Sigmoid colon (tissue), 7 donors: ENCODE data around the gene CDK9. TPM values are rescaled to one million over a fixed set of nuclear protein-coding genes. Genes with fewer than 3 reads are reported as not detected.
A peak's percentile ranks its signal among the peaks of the same experiment; 100 is the strongest.

Source experiments
- DNase-seq: peaks from one replicate; pipeline ENCODE4 v3.0.0-alpha.2; 2019
- H3K27ac ChIP-seq, 4 donors: fragments of 200-600 bp; sonication (generic); one replicate each; pipeline ENCODE4 v1.5.1; 2016 to 2019; ENCODE audit warnings: mild to moderate bottlenecking in 1 of 4
- H3K27me3 ChIP-seq, 3 donors: fragments of 200-600 bp; sonication (generic); one replicate each; pipeline ENCODE4 v1.5.1; 2019; ENCODE audit warnings: mild to moderate bottlenecking in 1 of 3
- H3K36me3 ChIP-seq, 4 donors: fragments of 200-600 bp; sonication (generic); one replicate each; pipeline ENCODE4 v1.5.1; 2016 to 2019
- H3K4me1 ChIP-seq, 4 donors: fragments of 200-600 bp; sonication (generic); one replicate each; pipeline ENCODE4 v1.5.1; 2017 to 2019
- H3K4me3 ChIP-seq, 4 donors: fragments of 200-600 bp; sonication (generic); one replicate each; pipeline ENCODE4 v1.5.1; 2017 to 2019; ENCODE audit warnings: mild to moderate bottlenecking in 2 of 4, moderate library complexity in 1 of 4
- H3K9me3 ChIP-seq, 4 donors: fragments of 200-600 bp in 3 of 4; sonication (generic) in 3 of 4; one replicate each; pipeline versions ENCODE4 v1.5.1 to v1.6.1; 2013 to 2019
- CTCF ChIP-seq, 4 experiments: fragments of 450-650 bp in 3 of 4; fragments of 200-600 bp in 1 of 4; IDR thresholded peaks; one replicate each; pipeline ENCODE4 v1.5.1; 2016 to 2019; ENCODE audit warnings: antibody characterized with exemption in 4 of 4, mild to moderate bottlenecking in 3 of 4, moderate library complexity in 2 of 4
- EP300 ChIP-seq, 4 donors: sonication (generic); formaldehyde crosslinking; IDR thresholded peaks; one replicate each; pipeline ENCODE4 v1.6.1; 2017; ENCODE audit warnings: antibody characterized with exemption in 4 of 4
- POLR2A ChIP-seq, 2 donors: fragments of 450-650 bp; IDR thresholded peaks; one replicate each; pipeline ENCODE4 v1.6.1; 2016; ENCODE audit warnings: antibody characterized with exemption in 2 of 2, mild to moderate bottlenecking in 2 of 2, moderate library complexity in 2 of 2
- POLR2AphosphoS5 ChIP-seq, 4 donors: sonication (generic); formaldehyde crosslinking; IDR thresholded peaks; one replicate each; pipeline ENCODE4 v1.6.1; 2017; ENCODE audit warnings: antibody characterized with exemption in 4 of 4
- whole genome bisulfite sequencing, 2 donors: extraction: QIAGEN DNeasy Blood & Tissue Kit; methylation state at CpG; one replicate each; pipeline ENCODE4 v1.1.7; 2013; 5-methylcytosine and 5-hydroxymethylcytosine counted together
- intact Hi-C: fragments of 100-400 bp; cut with DNase I; formaldehyde crosslinking; loops from one replicate; pipeline ENCODE4 v1.15.1; 2023
- polyA plus RNA-seq, 3 donors: library from polyadenylated mRNA; stranded (reverse); fragments of 200-250 nt; gene quantifications; one replicate each; pipeline ENCODE4 v1.2.3, GENCODE V29; 2013
- total RNA-seq, 4 donors: library from RNA; depleted of rRNA; stranded (reverse); fragments of >200 nt; gene quantifications; one replicate each; pipeline ENCODE4 v1.1.0, GENCODE V29; 2016
- donor health status: healthy with polysubstance abuse.
- donor health status: Bipolar disorder and iron deficiency.
- donor health status: healthy.

The CDK9 gene
- total RNA-seq (10 to 100 TPM; 44.9 to 77.2 (median 51.8) TPM), polyA plus RNA-seq (10 to 100 TPM; 28.9 to 47.2 (median 32.4) TPM)

GRCh38 chr9:127785933-127786772 is at the start of gene CDK9:
CDK9 (plus strand) TSS chr9:127786034; CDS start chr9:127786149, 115 bp downstream.
- intact Hi-C loops: loop anchor here (1.0 to 5.0 kb wide), 6 partner anchors 15 to 174 kb away; partner anchors contain the start of genes FPGS, ST6GALNAC4, STXBP1 and TOR2A
- peak within 1 kb of the TSS; percentile 93 to 100 (median 96) for H3K4me3 ChIP-seq
- peaks cover 27 to 42% (median 36%) of the 10 kb centered on the region in 4 donors for H3K36me3 ChIP-seq
- DNase-seq: peak; percentile 96
- TF ChIP-seq POLR2A (IDR thresholded peaks at IDR 0.05) (peak in 1 of 2 donors; percentile 47), CTCF (IDR thresholded peaks at IDR 0.05) (no peak), EP300 (IDR thresholded peaks at IDR 0.05) (no peak), POLR2AphosphoS5 (IDR thresholded peaks at IDR 0.05) (peak; percentile 68 to 92 (median 80))
- H3K27me3 ChIP-seq: no peaks in the 10 kb centered on the region
- peaks cover 0 to 38% (median 31%) of the 10 kb centered on the region in 4 donors for H3K4me1 ChIP-seq
- H3K9me3 ChIP-seq: no peaks in the 10 kb centered on the region
- peak within 1 kb of the TSS; percentile 96 to 99 (median 96) for H3K27ac ChIP-seq
- WGBS, 2 donors: 0 to 1% methylated on average over 75 of the region's 75 CpGs

- Histone ChIP-seq H3K36me3 (no peaks in the 10 kb centered on the region), H3K9me3 (no peaks in the 10 kb centered on the region), H3K27ac (no peak overlapping the region), H3K4me1 (peaks cover 0 to 30% (median 21%) of the 10 kb centered on the region in 4 donors), H3K27me3 (peaks cover 4 to 23% (median 21%) of the 10 kb centered on the region in 3 donors), H3K4me3 (no peak overlapping the region)
- DNase-seq: no peak
- 84 to 90% methylated on average over 13 of the region's 13 CpGs for WGBS, 2 donors
- TF ChIP-seq EP300 (IDR thresholded peaks at IDR 0.05): no peak
- TF ChIP-seq POLR2A (IDR thresholded peaks at IDR 0.05): no peak
- TF ChIP-seq CTCF (IDR thresholded peaks at IDR 0.05): no peak
- TF ChIP-seq POLR2AphosphoS5 (IDR thresholded peaks at IDR 0.05): no peak
- intact Hi-C loops: no loop called here
Observed at GRCh38 chr9:127738666-127739065, 47.2 kb upstream of the CDK9 start.

- WGBS, 2 donors: 73 to 88% methylated on average over 19 of the region's 19 CpGs
- TF ChIP-seq POLR2AphosphoS5 (IDR thresholded peaks at IDR 0.05) (no peak), EP300 (IDR thresholded peaks at IDR 0.05) (no peak), POLR2A (IDR thresholded peaks at IDR 0.05) (no peak), CTCF (IDR thresholded peaks at IDR 0.05) (no peak)
Observed at GRCh38 chr9:127739614-127740330, 46.1 kb upstream of the CDK9 start.

GRCh38 chr9:127741831-127742434 is 43.9 kb upstream of the CDK9 start:
- H3K9me3 ChIP-seq: no peaks in the 10 kb centered on the region
- WGBS, 2 donors: 29 to 67% methylated on average over 38 of the region's 38 CpGs
- peaks cover 0 to 15% (median 10%) of the 10 kb centered on the region in 4 donors for H3K4me1 ChIP-seq
- peak overlapping the region in 2 of 4 donors; percentile 7 to 58 for H3K27ac ChIP-seq
- no peak for TF ChIP-seq CTCF (IDR thresholded peaks at IDR 0.05)
- no peak for TF ChIP-seq POLR2A (IDR thresholded peaks at IDR 0.05)
- TF ChIP-seq POLR2AphosphoS5 (IDR thresholded peaks at IDR 0.05): no peak
- TF ChIP-seq EP300 (IDR thresholded peaks at IDR 0.05): no peak
- peaks cover 4 to 35% (median 23%) of the 10 kb centered on the region in 3 donors for H3K27me3 ChIP-seq
- DNase-seq: no peak
- intact Hi-C loops: no loop called here
- H3K36me3 ChIP-seq: no peaks in the 10 kb centered on the region
- peak overlapping the region in 1 of 4 donors; percentile 12 for H3K4me3 ChIP-seq

More at GRCh38 chr9:127739614-127740330, 46.1 kb upstream of the CDK9 start:
- no peak for DNase-seq
- Histone ChIP-seq H3K4me3 (no peak overlapping the region), H3K27ac (peak overlapping the region; percentile 30 to 74 (median 46)), H3K9me3 (no peaks in the 10 kb centered on the region), H3K27me3 (peaks cover 4 to 32% (median 23%) of the 10 kb centered on the region in 3 donors), H3K4me1 (peaks cover 0 to 20% (median 13%) of the 10 kb centered on the region in 4 donors), H3K36me3 (no peaks in the 10 kb centered on the region)
- intact Hi-C loops: no loop called here
